Gastrocnemius medialis (tissue), 4 donors: ENCODE results near the gene AICDA. TPM values are rescaled to one million over a fixed set of nuclear protein-coding genes. Genes with fewer than 3 reads are reported as not detected.
"Not testable (repeated sequence)": the region's sequence is repeated elsewhere in the genome, so short reads cannot be mapped to it uniquely, and the experiment has no call there.

ENCODE experiments used
- ATAC-seq, 2 donors: fragments of 150-250 bp; one replicate each; pipeline ENCODE4 v1.9.1; 2016
- DNase-seq, 2 donors: peaks; one replicate each; pipeline ENCODE4 v3.0.0-alpha.2; 2019
- H3K27ac ChIP-seq, 4 donors: fragments of 200-600 bp; sonication (generic); 1 replicate in 1 of 4; 2 replicates in 3 of 4; pipeline ENCODE4 v1.5.1; 2016 to 2018; ENCODE audit warnings: mild to moderate bottlenecking in 2 of 4, moderate library complexity in 1 of 4
- H3K27me3 ChIP-seq, 3 donors: fragments of 200-600 bp; sonication (generic) in 2 of 3; 1 replicate in 1 of 3; 2 replicates in 2 of 3; pipeline versions ENCODE4 v1.5.1 to v1.6.0; 2016 to 2019; ENCODE audit warnings: mild to moderate bottlenecking in 1 of 3, moderate library complexity in 1 of 3
- H3K36me3 ChIP-seq, 2 donors: fragments of 200-600 bp; sonication (generic) in 1 of 2; one replicate each; pipeline ENCODE4 v1.5.1; 2017 to 2018
- H3K4me1 ChIP-seq, 2 donors: fragments of 200-600 bp; sonication (generic) in 1 of 2; one replicate each; pipeline ENCODE4 v1.5.1; 2016 to 2017; ENCODE audit warnings: mild to moderate bottlenecking in 2 of 2
- H3K4me3 ChIP-seq, 4 donors: fragments of 200-600 bp; sonication (generic) in 3 of 4; 1 replicate in 1 of 4; 2 replicates in 3 of 4; pipeline ENCODE4 v1.5.1; 2016 to 2019; ENCODE audit warnings: mild to moderate bottlenecking in 2 of 4
- H3K9me3 ChIP-seq, 3 donors: fragments of 200-600 bp; sonication (generic) in 2 of 3; 1 replicate in 1 of 3; 2 replicates in 2 of 3; pipeline ENCODE4 v1.5.1; 2016 to 2019
- POLR2A ChIP-seq, 2 donors: fragments of 450-650 bp; IDR thresholded peaks; one replicate each; pipeline ENCODE4 v1.6.1; 2017; ENCODE audit warnings: antibody characterized with exemption in 2 of 2, mild to moderate bottlenecking in 2 of 2, moderate library complexity in 2 of 2
- in situ Hi-C, 4 donors: fragments of 200-750 bp; cut with MboI; loops; one replicate each; pipeline versions ENCODE4 v1.15.0 to v1.8.0; 2017; ENCODE audit warnings: low sequenced_read_pairs in 4 of 4
- intact Hi-C: fragments of 100-400 bp; cut with DNase I; formaldehyde crosslinking; loops from one replicate; pipeline ENCODE4 v1.15.1; 2023; ENCODE audit warnings: low total_unique reads
- total RNA-seq, 4 donors: library from RNA; depleted of rRNA; stranded (reverse); fragments of >200 nt; gene quantifications; one replicate each; pipeline versions ENCODE4 v1.1.0 to v1.2.3, GENCODE V29; 2016
- TF ChIP-seq, protein P1 (sequence below), 5 experiments: fragments of 450-650 bp in 3 of 5; fragments of 200-600 bp in 2 of 5; sonication (generic) in 2 of 5; IDR thresholded peaks in 4 of 5; conservative IDR thresholded peaks in 1 of 5; 1 replicate in 4 of 5; 2 replicates in 1 of 5; pipeline ENCODE4 v1.5.1; 2016 to 2019; ENCODE audit warnings: antibody characterized with exemption in 5 of 5, mild to moderate bottlenecking in 3 of 5, moderate library complexity in 3 of 5

The AICDA gene
- total RNA-seq, 4 donors from 2014 or later: not detected

DNA sequence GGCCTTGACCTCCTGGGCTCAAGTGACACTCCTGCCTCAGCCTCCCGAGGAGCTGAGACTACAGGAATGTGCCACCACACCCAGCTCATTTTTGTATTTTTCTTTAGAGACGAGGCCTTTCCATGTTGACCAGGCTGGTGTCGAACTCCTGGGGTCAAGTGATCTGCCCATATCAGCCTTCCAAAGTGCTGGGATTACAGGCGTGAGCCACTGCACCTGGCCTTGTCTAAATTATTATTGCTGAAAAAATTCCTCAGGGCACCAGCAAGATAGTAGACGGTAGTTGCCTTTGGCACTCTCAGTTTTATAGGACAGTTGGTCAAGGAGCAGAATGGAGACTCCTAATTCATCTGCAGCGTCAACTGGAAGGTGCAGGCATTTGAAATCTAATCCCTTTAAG lies 2.5 kb upstream of the AICDA start:
- no peaks in the 10 kb centered on the region for H3K36me3 ChIP-seq
- DNase-seq (no peak), ATAC-seq (no peak)
- intact Hi-C loops (no loop called here), in situ Hi-C loops (no loop called here)
- TF ChIP-seq, protein P1, sequence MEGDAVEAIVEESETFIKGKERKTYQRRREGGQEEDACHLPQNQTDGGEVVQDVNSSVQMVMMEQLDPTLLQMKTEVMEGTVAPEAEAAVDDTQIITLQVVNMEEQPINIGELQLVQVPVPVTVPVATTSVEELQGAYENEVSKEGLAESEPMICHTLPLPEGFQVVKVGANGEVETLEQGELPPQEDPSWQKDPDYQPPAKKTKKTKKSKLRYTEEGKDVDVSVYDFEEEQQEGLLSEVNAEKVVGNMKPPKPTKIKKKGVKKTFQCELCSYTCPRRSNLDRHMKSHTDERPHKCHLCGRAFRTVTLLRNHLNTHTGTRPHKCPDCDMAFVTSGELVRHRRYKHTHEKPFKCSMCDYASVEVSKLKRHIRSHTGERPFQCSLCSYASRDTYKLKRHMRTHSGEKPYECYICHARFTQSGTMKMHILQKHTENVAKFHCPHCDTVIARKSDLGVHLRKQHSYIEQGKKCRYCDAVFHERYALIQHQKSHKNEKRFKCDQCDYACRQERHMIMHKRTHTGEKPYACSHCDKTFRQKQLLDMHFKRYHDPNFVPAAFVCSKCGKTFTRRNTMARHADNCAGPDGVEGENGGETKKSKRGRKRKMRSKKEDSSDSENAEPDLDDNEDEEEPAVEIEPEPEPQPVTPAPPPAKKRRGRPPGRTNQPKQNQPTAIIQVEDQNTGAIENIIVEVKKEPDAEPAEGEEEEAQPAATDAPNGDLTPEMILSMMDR (IDR thresholded peaks at IDR 0.05 in 4 of 5, conservative IDR thresholded peaks at IDR 0.05 in 1 of 5): no peak
- no peak for TF ChIP-seq POLR2A (IDR thresholded peaks at IDR 0.05)
- H3K9me3 ChIP-seq: no peaks in the 10 kb centered on the region
- no peak overlapping the region for H3K4me3 ChIP-seq
- no peaks in the 10 kb centered on the region for H3K27me3 ChIP-seq
- no peaks in the 10 kb centered on the region for H3K4me1 ChIP-seq
- H3K27ac ChIP-seq: no peak overlapping the region

DNA sequence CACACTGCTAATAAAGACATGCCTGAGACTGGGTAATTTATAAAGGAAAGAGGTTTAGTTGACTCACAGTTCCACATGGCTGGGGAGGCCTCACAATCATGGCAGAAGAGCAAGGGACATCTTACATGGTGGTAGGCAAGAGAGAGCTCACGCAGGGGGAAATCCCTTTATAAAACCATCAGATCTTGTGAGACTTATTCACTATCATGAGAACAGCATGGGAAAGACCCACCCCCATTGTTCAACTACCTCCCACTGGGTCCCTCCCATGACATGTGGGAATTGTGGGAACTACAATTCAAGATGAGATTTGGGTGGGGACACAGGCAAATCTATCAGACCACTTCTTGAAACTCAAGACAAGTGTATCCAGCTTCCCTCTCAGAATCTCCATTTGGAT lies 1.2 kb upstream of the AICDA start:
- H3K36me3 ChIP-seq, DNase-seq, H3K4me3 ChIP-seq, intact Hi-C loops, in situ Hi-C loops, H3K4me1 ChIP-seq, H3K27ac ChIP-seq, H3K9me3 ChIP-seq, ATAC-seq, H3K27me3 ChIP-seq: not testable (repeated sequence)

DNA sequence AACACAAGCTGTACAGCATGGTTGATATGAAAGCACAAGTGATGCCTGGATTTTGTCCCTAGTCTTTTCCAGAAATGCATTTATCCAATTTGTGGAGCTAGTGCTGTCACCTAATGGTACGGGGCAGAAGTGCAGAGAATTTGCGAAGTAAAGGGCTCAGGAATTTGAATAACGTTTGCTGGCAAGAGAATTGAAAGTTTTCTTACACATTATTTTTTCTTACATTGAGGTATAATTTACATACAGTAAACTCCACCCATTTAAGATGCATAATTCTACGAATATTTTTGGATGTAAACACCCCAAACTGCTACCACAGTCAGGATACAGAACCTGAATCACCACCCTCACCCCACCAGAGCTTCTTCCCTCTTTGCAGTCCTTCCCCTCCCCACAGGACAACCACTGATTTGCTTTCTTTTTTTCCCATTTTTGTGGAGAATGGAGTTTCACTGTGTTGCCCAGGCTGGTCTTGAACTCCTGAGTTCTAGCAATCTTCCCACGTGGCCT lies 3.5 kb downstream of the AICDA start:
- Histone ChIP-seq H3K4me3 (no peak overlapping the region), H3K27me3 (peaks cover 0 to under 1% (median 0%) of the 10 kb centered on the region in 3 donors), H3K27ac (no peak overlapping the region), H3K9me3 (no peaks in the 10 kb centered on the region), H3K36me3 (no peaks in the 10 kb centered on the region), H3K4me1 (no peaks in the 10 kb centered on the region)
- ATAC-seq (no peak), DNase-seq (no peak)
- intact Hi-C loops: no loop called here
- in situ Hi-C loops: no loop called here
- TF ChIP-seq, protein P1 (IDR thresholded peaks at IDR 0.05 in 4 of 5, conservative IDR thresholded peaks at IDR 0.05 in 1 of 5): peak in 2 of 5 experiments; percentile 24 to 45
- no peak for TF ChIP-seq POLR2A (IDR thresholded peaks at IDR 0.05)

DNA sequence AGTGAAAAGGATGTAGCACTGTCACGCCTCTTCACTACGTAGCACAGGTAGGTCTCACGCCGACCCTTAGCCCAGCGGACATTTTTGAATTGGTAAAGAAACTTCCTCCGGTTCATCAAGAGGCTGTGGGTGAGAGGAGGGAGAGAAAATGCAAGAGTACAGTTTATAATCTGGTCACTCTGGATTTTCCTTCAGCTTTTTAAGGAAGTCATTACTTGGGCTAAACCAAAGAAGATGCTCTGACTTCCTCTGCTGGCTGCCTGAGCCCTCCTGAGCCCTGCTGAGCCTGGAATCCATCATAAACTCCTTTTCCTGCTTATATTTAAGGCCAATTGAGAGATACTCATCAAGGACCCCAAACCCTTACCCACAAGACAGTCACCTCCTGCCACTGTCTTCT lies 5.8 kb downstream of the AICDA start:
- no peak for DNase-seq
- Histone ChIP-seq H3K27me3 (peaks cover 0 to 2% (median 0%) of the 10 kb centered on the region in 3 donors), H3K4me3 (no peak overlapping the region), H3K4me1 (no peaks in the 10 kb centered on the region), H3K27ac (no peak overlapping the region), H3K36me3 (no peaks in the 10 kb centered on the region), H3K9me3 (no peaks in the 10 kb centered on the region)
- TF ChIP-seq POLR2A (IDR thresholded peaks at IDR 0.05): no peak
- TF ChIP-seq, protein P1 (IDR thresholded peaks at IDR 0.05 in 4 of 5, conservative IDR thresholded peaks at IDR 0.05 in 1 of 5): no peak
- in situ Hi-C loops (no loop called here), intact Hi-C loops (no loop called here)
- ATAC-seq: no peak

DNA sequence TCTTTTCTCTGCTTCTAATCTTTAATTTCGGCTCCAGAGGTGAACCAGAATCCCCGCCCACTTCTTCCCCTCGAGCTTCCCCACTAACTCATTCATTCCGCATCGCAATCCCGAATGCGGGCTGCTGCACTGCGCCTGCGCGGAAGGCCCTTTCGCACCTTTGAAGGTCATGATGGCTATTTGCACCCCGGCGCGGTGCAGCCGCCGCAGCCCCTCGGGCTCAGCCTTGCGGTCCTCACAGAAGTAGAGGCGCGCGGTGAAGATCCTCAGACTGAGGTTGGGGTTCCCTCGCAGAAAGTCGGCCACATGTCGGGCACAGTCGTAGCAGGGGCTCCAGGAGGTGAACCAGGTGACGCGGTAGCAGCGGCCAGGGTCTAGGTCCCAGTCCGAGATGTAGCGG lies 7.6 kb downstream of the AICDA start:
- H3K4me1 ChIP-seq: no peaks in the 10 kb centered on the region
- H3K27me3 ChIP-seq: peaks cover 0 to 2% (median 0%) of the 10 kb centered on the region in 3 donors
- H3K36me3 ChIP-seq: no peaks in the 10 kb centered on the region
- intact Hi-C loops: no loop called here
- no peak overlapping the region for H3K4me3 ChIP-seq
- in situ Hi-C loops: no loop called here
- DNase-seq (no peak), ATAC-seq (no peak)
- TF ChIP-seq POLR2A (IDR thresholded peaks at IDR 0.05): no peak
- TF ChIP-seq, protein P1 (IDR thresholded peaks at IDR 0.05 in 4 of 5, conservative IDR thresholded peaks at IDR 0.05 in 1 of 5): no peak
- H3K27ac ChIP-seq: no peak overlapping the region
- no peaks in the 10 kb centered on the region for H3K9me3 ChIP-seq
